Ishikawa (cell line): ENCODE data around the gene DUSP18.

ENCODE experiments used
- CREB1 ChIP-seq: IDR thresholded peaks from 2 replicates; pipeline ENCODE4 v1.6.1; 2012; ENCODE audit warnings: low read depth
- EGR1 ChIP-seq: IDR thresholded peaks from 2 replicates; pipeline ENCODE4 v1.6.1; 2012
- EP300 ChIP-seq: IDR thresholded peaks from 2 replicates; pipeline ENCODE4 v1.6.1; 2012; ENCODE audit warnings: borderline replicate concordance
- FOXM1 ChIP-seq: IDR thresholded peaks from 2 replicates; pipeline ENCODE4 v1.6.1; 2012; ENCODE audit warnings: low read depth, borderline replicate concordance
- NFIC ChIP-seq: IDR thresholded peaks from 2 replicates; pipeline ENCODE4 v1.6.1; 2012
- RAD21 ChIP-seq: IDR thresholded peaks from 2 replicates; pipeline ENCODE4 v1.6.1; 2012; ENCODE audit warnings: low read depth
- TEAD4 ChIP-seq: IDR thresholded peaks from 2 replicates; pipeline ENCODE4 v1.6.1; 2012
- USF1 ChIP-seq: IDR thresholded peaks from 2 replicates; pipeline ENCODE4 v1.6.1; 2012
- YY1 ChIP-seq: IDR thresholded peaks from 2 replicates; pipeline ENCODE4 v1.6.1; 2012; ENCODE audit warnings: low read depth

DNA sequence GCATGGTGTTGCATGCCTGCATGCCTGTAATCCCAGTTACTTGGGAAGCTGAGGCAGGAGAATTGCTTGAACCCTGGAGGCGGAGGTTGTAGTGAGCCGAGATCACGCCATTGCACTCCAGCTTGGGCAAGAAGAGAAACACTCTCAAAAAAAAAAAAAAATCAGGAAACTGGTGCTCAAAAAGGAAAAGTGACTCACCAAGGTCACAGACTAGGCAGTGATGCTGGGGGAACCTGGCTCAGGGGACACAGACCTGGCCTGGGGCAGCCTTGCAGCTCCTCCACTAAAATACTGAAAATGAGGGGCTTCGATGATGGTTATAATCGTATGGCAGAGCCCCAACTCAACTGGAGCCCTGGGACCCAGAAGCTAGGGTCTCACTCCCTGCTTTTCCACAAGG is 40.2 kb downstream of the DUSP18 start:
- TF ChIP-seq RAD21: no peak
- TF ChIP-seq USF1: no peak
- TF ChIP-seq FOXM1: no peak
- TF ChIP-seq EGR1: no peak
- no peak for TF ChIP-seq CREB1
- TF ChIP-seq NFIC: no peak
- no peak for TF ChIP-seq EP300
- no peak for TF ChIP-seq YY1
- TF ChIP-seq TEAD4: no peak
